Right renal cortex interstitium (tissue), 3 donors: ENCODE results near the gene PARN. TPM values are rescaled to one million over a fixed set of nuclear protein-coding genes. Genes with fewer than 3 reads are reported as not detected.

Experiments
- DNase-seq, 3 donors: peaks; one replicate each; pipeline ENCODE4 v3.0.0-alpha.2; 2013; ENCODE audit warnings: low read depth in 3 of 3, low spot score in 2 of 3
- polyA plus RNA-seq, 3 donors: library from polyadenylated mRNA; unstranded; fragments of 120-200 nt; gene quantifications; one replicate each; pipeline ENCODE4 v1.2.1, GENCODE V29; 2013; ENCODE audit not compliant: insufficient read length in 3 of 3

PARN gene
- polyA plus RNA-seq, 3 donors, result 38.8 to 45.4 (median 38.9) TPM

- DNase-seq, result no peak
These were observed 144.9 kb downstream of the PARN start for GRCh38 chr16:14485121-14485551.

GRCh38 chr16:14483819-14484385 is 146.2 kb downstream of the PARN start:
- no peak for DNase-seq

GRCh38 chr16:14476183-14476582 is 153.9 kb downstream of the PARN start:
- DNase-seq, result no peak

- DNase-seq, result no peak
These were observed 154.5 kb downstream of the PARN start for GRCh38 chr16:14475370-14476139.

GRCh38 chr16:14473488-14473887 is 156.6 kb downstream of the PARN start:
- no peak for DNase-seq

GRCh38 chr16:14472357-14472756 is 157.7 kb downstream of the PARN start:
- no peak for DNase-seq

GRCh38 chr16:14470788-14471187 is 159.3 kb downstream of the PARN start:
- no peak for DNase-seq

GRCh38 chr16:14465799-14466198 is 164.3 kb downstream of the PARN start:
- no peak for DNase-seq

GRCh38 chr16:14464796-14465195 is 165.3 kb downstream of the PARN start:
- no peak for DNase-seq

- no peak for DNase-seq
These were observed 165.9 kb downstream of the PARN start for GRCh38 chr16:14464192-14464591.

GRCh38 chr16:14462811-14463210 is 167.2 kb downstream of the PARN start:
- DNase-seq, result no peak

GRCh38 chr16:14460726-14461125 is 169.3 kb downstream of the PARN start:
- DNase-seq, result no peak

- no peak for DNase-seq
These were observed 171.5 kb downstream of the PARN start for GRCh38 chr16:14458576-14458975.

GRCh38 chr16:14456793-14457481 is 173.1 kb downstream of the PARN start:
- DNase-seq, result no peak

- DNase-seq, result no peak
These were observed 174.5 kb downstream of the PARN start for GRCh38 chr16:14455573-14455972.

GRCh38 chr16:14454391-14454790 is 175.7 kb downstream of the PARN start:
- no peak for DNase-seq

GRCh38 chr16:14452066-14452465 is 178.0 kb downstream of the PARN start:
- DNase-seq, result no peak

GRCh38 chr16:14450846-14451245 is 179.2 kb downstream of the PARN start:
- no peak for DNase-seq

GRCh38 chr16:14449790-14450480 is 180.1 kb downstream of the PARN start:
- no peak for DNase-seq

GRCh38 chr16:14449334-14449733 is 180.7 kb downstream of the PARN start:
- DNase-seq, result no peak

- no peak for DNase-seq
These were observed 181.2 kb downstream of the PARN start for GRCh38 chr16:14448879-14449278.
